Measurements from ENCODE around the gene TAF6. TPM values are rescaled to one million over a fixed set of nuclear protein-coding genes. Genes with fewer than 3 reads are reported as not detected.
A peak's percentile ranks its signal among the peaks of the same experiment; 100 is the strongest.

TAF6 gene
- total RNA-seq, 4 donors from 2014 or later: 32.8 to 76.7 (median 49.7) TPM

GRCh38 chr7:100081535-100082102 is 37.5 kb downstream of the TAF6 start, which contains the start of gene ZNF3:
Gene ZNF3 (minus strand): TSS chr7:100081723. CDS start chr7:100077357, 4,366 bp downstream.
- DNase-seq: peak; percentile 97 to 99 (median 98)
- no peaks in the 10 kb centered on the region for H3K9me3 ChIP-seq
- H3K4me1 ChIP-seq: peaks cover 0 to 42% (median 12%) of the 10 kb centered on the region in 4 donors
- peak within 1 kb of the TSS; percentile 76 to 96 (median 88) for H3K4me3 ChIP-seq
- TF ChIP-seq POLR2A (IDR thresholded peaks at IDR 0.05): peak; percentile 80 to 87
- TF ChIP-seq CTCF (IDR thresholded peaks at IDR 0.05): peak; percentile 94 to 97 (median 96)
- peak within 1 kb of the TSS; percentile 82 to 94 (median 90) for H3K27ac ChIP-seq
- H3K27me3 ChIP-seq: no peaks in the 10 kb centered on the region
- H3K36me3 ChIP-seq: peaks cover 0 to 14% (median 0%) of the 10 kb centered on the region in 3 donors

GRCh38 chr7:100080907-100081534 is 38.1 kb downstream of the TAF6 start:
- H3K27ac ChIP-seq: peak overlapping the region; percentile 82 to 94 (median 90)
- H3K4me1 ChIP-seq: peaks cover 0 to 48% (median 12%) of the 10 kb centered on the region in 4 donors
- H3K36me3 ChIP-seq: peaks cover 0 to 20% (median 0%) of the 10 kb centered on the region in 3 donors
- H3K4me3 ChIP-seq: peak overlapping the region; percentile 76 to 96 (median 88)
- TF ChIP-seq CTCF (IDR thresholded peaks at IDR 0.05) (no peak), POLR2A (IDR thresholded peaks at IDR 0.05) (no peak)
- H3K9me3 ChIP-seq: no peaks in the 10 kb centered on the region
- no peak for DNase-seq
- no peaks in the 10 kb centered on the region for H3K27me3 ChIP-seq

GRCh38 chr7:100079024-100079560 is 40.1 kb downstream of the TAF6 start:
- H3K4me3 ChIP-seq: peak overlapping the region in 2 of 4 donors; percentile 86 to 90
- peak in 2 of 3 donors; percentile 73 to 86 for DNase-seq
- H3K27me3 ChIP-seq: no peaks in the 10 kb centered on the region
- no peaks in the 10 kb centered on the region for H3K9me3 ChIP-seq
- TF ChIP-seq POLR2A (IDR thresholded peaks at IDR 0.05) (peak; percentile 69 to 91), CTCF (IDR thresholded peaks at IDR 0.05) (no peak)
- H3K4me1 ChIP-seq: peaks cover 0 to 48% (median 12%) of the 10 kb centered on the region in 4 donors
- H3K36me3 ChIP-seq: peaks cover 0 to 40% (median 2%) of the 10 kb centered on the region in 3 donors
- peak overlapping the region in 3 of 4 donors; percentile 90 to 94 (median 91) for H3K27ac ChIP-seq

- no peak for TF ChIP-seq POLR2A (IDR thresholded peaks at IDR 0.05)
- TF ChIP-seq CTCF (IDR thresholded peaks at IDR 0.05): no peak
- H3K36me3 ChIP-seq: peaks cover 0 to 58% (median 8%) of the 10 kb centered on the region in 3 donors
- H3K4me3 ChIP-seq: no peak overlapping the region
- peaks cover 0 to 44% (median 7%) of the 10 kb centered on the region in 4 donors for H3K4me1 ChIP-seq
- peaks cover 0 to 9% (median under 1%) of the 10 kb centered on the region in 4 donors for H3K9me3 ChIP-seq
- DNase-seq: peak in 1 of 3 donors; percentile 71
- peak overlapping the region in 3 of 4 donors; percentile 26 to 90 (median 47) for H3K27ac ChIP-seq
- no peaks in the 10 kb centered on the region for H3K27me3 ChIP-seq
Observed at GRCh38 chr7:100077205-100077604, 42.0 kb downstream of the TAF6 start.

- H3K36me3 ChIP-seq: peaks cover 5 to 76% (median 14%) of the 10 kb centered on the region in 3 donors
- H3K27me3 ChIP-seq: no peaks in the 10 kb centered on the region
- TF ChIP-seq POLR2A (IDR thresholded peaks at IDR 0.05) (no peak), CTCF (IDR thresholded peaks at IDR 0.05) (no peak)
Observed at GRCh38 chr7:100075418-100075817, 43.7 kb downstream of the TAF6 start.

More at GRCh38 chr7:100075418-100075817, 43.7 kb downstream of the TAF6 start:
- H3K27ac ChIP-seq: no peak overlapping the region
- DNase-seq: no peak
- H3K9me3 ChIP-seq: peaks cover 0 to 25% (median 11%) of the 10 kb centered on the region in 4 donors
- H3K4me3 ChIP-seq: no peak overlapping the region
- peaks cover 0 to 41% (median 4%) of the 10 kb centered on the region in 4 donors for H3K4me1 ChIP-seq

Measured in Peyer's patch (tissue), 4 donors.